Duodenal mucosa (tissue), 2 donors: Measurements from ENCODE around the gene MYL7.

Experiments used
- H3K27ac ChIP-seq: one replicate; pipeline ENCODE4 v1.7.0; 2013; ENCODE audit warnings: low read depth, low read length
- H3K27me3 ChIP-seq, 2 donors: one replicate each; pipeline ENCODE4 v1.7.0; 2013; ENCODE audit warnings: low read length in 2 of 2, control low read depth in 1 of 2; ENCODE audit not compliant: insufficient read depth in 2 of 2, control insufficient read depth in 1 of 2
- H3K36me3 ChIP-seq, 2 donors: one replicate each; pipeline ENCODE4 v1.7.0; 2013; ENCODE audit warnings: low read length in 2 of 2, control low read depth in 1 of 2; ENCODE audit not compliant: insufficient read depth in 2 of 2, control insufficient read depth in 1 of 2
- H3K4me1 ChIP-seq, 2 donors: one replicate each; pipeline ENCODE4 v1.7.0; 2013; ENCODE audit warnings: low read length in 2 of 2, control low read depth in 1 of 2; ENCODE audit not compliant: insufficient read depth in 2 of 2, control insufficient read depth in 1 of 2
- H3K4me3 ChIP-seq, 2 donors: one replicate each; pipeline ENCODE4 v1.7.0; 2013; ENCODE audit warnings: low read length in 2 of 2, low read depth in 1 of 2
- H3K9ac ChIP-seq, 2 donors: one replicate each; pipeline ENCODE4 v1.7.0; 2013; ENCODE audit warnings: low read length in 2 of 2, low read depth in 1 of 2
- H3K9me3 ChIP-seq, 2 donors: one replicate each; pipeline ENCODE4 v1.7.0; 2013; ENCODE audit warnings: low read length in 2 of 2, control low read depth in 1 of 2; ENCODE audit not compliant: control insufficient read depth in 1 of 2

MYL7 gene, protein sequence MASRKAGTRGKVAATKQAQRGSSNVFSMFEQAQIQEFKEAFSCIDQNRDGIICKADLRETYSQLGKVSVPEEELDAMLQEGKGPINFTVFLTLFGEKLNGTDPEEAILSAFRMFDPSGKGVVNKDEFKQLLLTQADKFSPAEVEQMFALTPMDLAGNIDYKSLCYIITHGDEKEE

DNA sequence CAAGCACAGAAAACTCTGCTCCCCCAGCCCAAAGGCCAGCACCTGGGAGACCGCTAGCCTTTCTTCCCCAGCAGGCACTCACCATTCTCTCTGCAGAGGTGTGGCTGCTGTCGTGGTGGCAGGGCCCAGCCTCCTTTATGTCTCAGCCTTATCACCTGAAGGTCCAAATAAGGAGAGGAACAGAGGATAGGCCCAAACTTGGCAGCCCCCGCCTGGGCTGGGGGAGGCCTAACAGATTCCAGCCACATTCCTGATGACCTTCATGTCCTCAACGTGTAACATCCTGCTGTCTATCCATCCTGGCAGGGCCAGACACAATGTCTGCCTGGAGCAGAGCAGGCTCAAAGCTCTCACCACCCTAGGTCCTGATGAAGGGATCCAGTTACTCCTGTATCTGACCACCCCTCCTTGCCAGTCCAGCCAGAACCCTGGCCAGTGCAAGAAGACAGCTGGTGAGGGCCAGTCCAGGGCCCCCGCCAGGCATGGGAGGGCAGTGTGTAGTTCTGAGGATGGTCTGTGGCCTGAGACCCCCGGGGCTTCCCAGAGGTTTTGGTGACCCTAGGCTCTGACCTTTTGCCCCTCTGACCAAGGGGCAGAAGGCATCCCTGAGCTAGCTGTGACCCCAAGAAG is at the start of gene MYL7:
Gene MYL7 (minus strand): TSS at position 112 of the 630 bp plus-strand sequence. CDS start 27 bp downstream, at position 85.
- Histone ChIP-seq H3K27ac (no peak within 1 kb of the TSS), H3K4me3 (no peak within 1 kb of the TSS), H3K9ac (no peak within 1 kb of the TSS), H3K4me1 (peaks cover 0 to 6% of the 10 kb centered on the region in 2 donors), H3K27me3 (no peaks in the 10 kb centered on the region), H3K9me3 (no peaks in the 10 kb centered on the region), H3K36me3 (no peaks in the 10 kb centered on the region)

DNA sequence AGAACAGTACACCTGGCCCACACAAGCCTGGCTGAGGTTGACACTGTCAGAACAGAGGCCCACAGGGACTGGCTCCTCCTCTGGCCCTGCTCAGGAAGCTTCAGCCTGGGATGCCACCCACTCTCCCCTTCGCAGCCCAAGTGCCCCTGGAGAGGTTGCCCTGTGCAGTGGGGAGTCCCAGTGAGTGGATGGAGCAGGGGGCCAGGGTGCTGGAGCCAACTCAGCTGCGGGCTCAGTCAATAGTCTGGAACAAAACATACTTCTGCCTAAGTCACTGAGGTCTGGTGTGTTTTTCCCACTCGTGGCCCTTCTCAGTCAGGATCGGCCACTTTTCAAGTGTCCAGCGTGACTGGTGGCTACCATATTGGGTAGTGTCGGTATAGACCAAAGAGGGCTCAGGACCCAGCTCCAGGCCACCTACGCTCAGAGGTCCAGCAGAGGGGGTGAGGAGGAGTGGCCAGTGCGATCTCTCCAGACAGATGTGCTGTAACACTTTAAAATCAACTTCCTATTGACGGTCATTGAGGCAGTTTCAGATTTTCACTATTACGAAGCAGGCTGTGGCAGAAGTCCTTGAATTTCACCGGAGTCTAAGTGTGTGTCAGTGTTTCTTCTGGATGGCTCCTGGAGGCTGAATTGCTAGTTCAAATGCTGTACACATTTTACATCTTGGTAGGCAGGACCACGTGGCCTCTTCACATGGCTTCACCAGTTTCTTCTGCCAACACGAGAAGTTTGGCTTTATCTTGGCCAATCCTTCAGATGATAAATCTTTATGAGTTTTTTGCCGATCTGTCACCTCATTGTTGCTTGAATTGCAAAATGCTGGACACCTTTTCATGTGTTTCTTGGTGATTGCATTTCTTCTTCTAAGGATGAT is 49.1 kb upstream of the MYL7 start:
- H3K9ac ChIP-seq: no peak overlapping the region
- no peaks in the 10 kb centered on the region for H3K4me1 ChIP-seq
- H3K4me3 ChIP-seq: no peak overlapping the region
- H3K27me3 ChIP-seq: peaks cover 0 to 3% of the 10 kb centered on the region in 2 donors
- no peaks in the 10 kb centered on the region for H3K36me3 ChIP-seq
- H3K27ac ChIP-seq: no peak overlapping the region
- H3K9me3 ChIP-seq: no peaks in the 10 kb centered on the region

DNA sequence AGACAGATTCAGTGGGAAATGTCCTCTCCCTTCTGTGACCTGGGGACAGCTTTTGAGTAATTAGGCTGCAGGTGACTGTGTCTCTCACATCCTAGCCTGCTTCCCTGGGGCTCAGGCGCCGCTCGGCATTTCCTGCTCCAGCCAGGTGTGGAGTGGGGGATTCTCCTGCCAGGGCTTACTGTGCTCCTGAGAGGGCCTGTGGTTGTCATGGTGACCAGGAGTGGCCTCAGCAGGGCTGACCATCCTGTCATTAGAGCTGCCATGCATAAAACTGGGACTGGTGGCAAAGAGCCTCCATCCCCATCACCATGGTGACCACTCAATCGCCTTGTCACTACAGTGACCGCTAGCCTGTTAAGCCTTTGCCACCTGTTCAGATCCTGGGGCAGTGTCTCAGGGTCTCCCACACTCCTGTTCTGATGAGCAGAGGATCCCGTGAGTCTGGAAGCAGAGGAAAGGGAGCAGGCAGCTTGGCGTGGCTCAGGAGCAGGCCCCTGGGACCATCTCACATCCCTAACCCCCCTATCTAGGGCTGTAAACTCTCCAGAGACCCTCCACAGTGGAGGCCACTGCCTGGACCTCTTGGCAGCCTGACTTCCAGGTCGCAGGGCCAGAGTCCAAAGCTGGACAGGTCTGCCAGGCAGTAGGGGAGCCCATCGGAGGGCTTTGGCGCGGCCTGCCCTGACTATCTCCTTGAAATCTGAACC is 48.3 kb upstream of the MYL7 start, which contains the start of gene GCK:
Gene GCK (minus strand): TSS at position 154 of the 707 bp plus-strand sequence. CDS start 486 bp downstream, outside the sequence.
- Histone ChIP-seq H3K9me3 (no peaks in the 10 kb centered on the region), H3K9ac (no peak within 1 kb of the TSS), H3K36me3 (no peaks in the 10 kb centered on the region), H3K27ac (no peak within 1 kb of the TSS), H3K4me3 (no peak within 1 kb of the TSS), H3K27me3 (peaks cover 0 to 3% of the 10 kb centered on the region in 2 donors), H3K4me1 (no peaks in the 10 kb centered on the region)

DNA sequence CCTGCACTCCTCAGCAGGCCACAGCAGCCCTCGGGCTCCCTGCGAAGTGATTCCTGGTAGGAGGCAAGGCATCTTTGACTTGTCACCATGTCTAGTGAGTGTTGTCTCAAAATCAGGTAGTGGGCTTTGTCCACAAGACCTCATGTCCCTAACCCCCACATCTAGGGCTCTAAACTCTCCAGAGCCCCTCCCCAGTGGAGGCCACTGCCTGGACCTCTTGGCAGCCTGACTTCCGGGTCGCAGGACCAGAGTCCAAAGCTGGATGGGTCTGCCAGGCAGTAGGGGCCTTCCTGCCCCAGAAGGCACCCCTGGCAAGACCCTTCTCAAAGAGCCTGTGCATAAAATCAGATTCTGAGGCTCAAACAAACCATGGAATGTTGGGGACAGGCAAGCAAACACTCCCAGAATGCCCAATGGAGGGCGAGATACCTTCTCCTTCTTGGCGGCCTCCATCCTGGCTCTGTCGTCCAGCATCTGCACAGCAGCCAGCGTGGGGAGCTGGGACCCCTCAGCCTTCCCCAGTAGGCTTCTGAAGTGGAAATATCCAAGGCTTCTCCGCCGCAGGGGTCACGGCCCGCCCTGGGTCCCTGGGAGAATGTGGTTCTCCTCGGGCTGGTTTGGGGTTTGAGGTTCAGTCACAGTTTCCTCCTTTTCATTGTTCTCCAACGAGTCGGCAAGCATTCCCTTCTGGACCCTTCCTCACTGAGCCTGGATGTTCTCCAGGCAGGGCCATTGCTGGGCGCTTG is 47.5 kb upstream of the MYL7 start:
- no peak overlapping the region for H3K4me3 ChIP-seq
- H3K27ac ChIP-seq: no peak overlapping the region
- H3K9ac ChIP-seq: no peak overlapping the region
- peaks cover 0 to 3% of the 10 kb centered on the region in 2 donors for H3K27me3 ChIP-seq
- H3K9me3 ChIP-seq: no peaks in the 10 kb centered on the region
- no peaks in the 10 kb centered on the region for H3K4me1 ChIP-seq
- H3K36me3 ChIP-seq: no peaks in the 10 kb centered on the region

DNA sequence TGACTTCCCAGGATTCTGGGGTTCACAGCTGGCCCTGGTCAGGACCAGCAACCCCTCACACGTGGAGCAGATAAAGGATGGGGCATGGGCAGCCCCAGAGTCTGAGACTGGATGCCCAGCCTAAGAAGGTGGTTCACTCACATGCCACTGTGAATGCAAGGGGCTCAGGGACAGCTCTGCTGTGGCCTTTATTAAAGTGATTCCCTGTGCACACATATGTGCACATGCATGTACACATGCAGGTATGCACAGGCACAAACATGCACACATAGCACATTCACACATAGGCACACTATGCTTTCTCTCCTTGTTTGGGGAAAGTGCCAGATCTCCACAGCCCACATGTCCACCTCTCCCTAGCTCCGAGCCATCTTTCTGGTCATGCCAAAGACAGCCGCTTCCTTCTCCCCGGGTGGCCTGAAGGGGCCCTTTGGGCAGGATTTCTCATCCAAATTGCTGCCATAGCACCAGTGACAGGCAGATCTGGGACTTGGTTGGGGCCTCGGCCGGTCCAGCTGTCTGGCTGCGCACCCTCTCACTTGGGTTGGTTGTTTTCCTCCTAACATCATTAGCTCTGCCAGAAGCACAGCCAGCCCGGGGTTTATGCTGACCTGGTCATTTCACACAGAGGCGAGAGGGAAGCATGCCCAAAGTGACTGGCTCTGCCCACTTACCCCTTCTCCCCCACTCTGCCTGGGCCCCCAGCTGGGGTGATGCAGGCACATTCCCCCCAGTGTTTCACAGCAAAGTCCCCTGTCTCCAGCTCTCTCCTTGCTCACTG is 46.7 kb upstream of the MYL7 start:
- Histone ChIP-seq H3K4me3 (no peak overlapping the region), H3K27me3 (peaks cover 0 to 4% of the 10 kb centered on the region in 2 donors), H3K9ac (no peak overlapping the region), H3K27ac (no peak overlapping the region), H3K4me1 (no peaks in the 10 kb centered on the region), H3K9me3 (peaks cover 2 to 4% of the 10 kb centered on the region in 2 donors), H3K36me3 (no peaks in the 10 kb centered on the region)

DNA sequence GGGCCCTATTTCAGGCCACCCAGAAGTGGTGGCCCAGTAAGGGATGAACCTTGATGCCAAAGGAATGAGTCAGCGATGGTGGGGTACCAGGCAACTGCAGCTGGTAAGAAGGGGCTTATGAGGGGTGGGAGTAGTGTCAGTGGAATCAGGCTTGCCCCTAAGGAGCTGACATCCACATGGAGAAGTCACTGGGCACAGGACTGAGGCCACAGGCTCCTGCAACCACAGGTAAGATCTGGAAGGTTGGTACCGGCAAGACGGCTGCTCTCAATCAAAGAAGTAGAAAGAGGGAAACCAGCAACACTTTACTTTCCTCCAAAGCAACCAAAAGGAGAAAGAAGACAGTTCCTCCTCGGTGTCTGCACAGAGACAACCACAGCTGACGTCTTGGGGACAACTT is 45.6 kb upstream of the MYL7 start:
- Histone ChIP-seq H3K4me3 (no peak overlapping the region), H3K9me3 (peaks cover 8 to 9% of the 10 kb centered on the region in 2 donors), H3K4me1 (no peaks in the 10 kb centered on the region), H3K9ac (no peak overlapping the region), H3K36me3 (no peaks in the 10 kb centered on the region), H3K27ac (no peak overlapping the region), H3K27me3 (peaks cover 0 to 3% of the 10 kb centered on the region in 2 donors)

DNA sequence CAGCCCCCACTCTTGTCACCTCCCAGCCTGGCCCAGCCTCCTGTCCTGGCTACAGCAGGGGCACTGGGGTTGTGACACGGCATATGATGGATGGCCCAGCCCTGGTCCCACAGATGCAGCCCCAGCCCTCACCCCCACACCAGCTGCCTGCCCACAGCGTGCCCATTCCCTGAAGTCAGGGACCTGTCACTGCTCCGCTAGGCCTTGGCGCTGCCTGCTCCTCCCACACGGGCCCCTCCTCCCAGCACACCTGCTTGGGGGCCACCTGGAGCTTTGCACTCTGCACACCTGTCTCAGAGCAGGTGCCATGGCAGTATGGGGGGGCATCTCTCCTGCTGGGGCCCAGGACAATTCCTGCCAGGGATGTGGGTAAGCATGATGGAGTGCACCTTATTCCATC is 44.6 kb upstream of the MYL7 start:
- Histone ChIP-seq H3K27me3 (peaks cover 0 to 3% of the 10 kb centered on the region in 2 donors), H3K9ac (no peak overlapping the region), H3K4me1 (no peaks in the 10 kb centered on the region), H3K27ac (no peak overlapping the region), H3K36me3 (no peaks in the 10 kb centered on the region), H3K9me3 (peaks cover 8 to 9% of the 10 kb centered on the region in 2 donors), H3K4me3 (no peak overlapping the region)

DNA sequence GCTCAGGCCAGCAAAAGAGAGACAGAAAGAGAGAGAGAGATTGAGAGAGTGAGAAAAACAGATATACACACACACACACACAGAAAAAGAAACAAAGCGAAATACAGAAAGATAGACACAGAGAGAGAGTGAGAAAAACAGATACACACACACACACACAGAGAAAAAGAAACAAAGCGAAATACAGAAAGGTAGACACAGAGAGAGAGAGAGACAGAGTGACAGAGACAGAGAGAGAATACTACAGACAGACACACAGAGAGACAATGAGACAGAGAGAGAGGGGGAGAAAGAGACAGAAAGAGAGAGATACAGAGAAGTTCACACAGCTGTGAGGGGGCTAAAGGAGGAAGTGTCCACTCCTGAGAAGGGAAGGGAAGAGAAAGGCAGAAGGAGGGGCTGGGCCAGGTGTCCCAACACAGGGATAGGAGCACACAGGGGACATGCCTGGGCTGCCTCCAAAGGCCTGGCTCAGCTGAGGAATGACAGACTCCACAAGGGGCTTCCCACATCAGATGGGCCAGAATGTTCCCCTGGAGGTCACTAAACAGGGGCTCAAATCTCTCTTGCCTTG is 43.8 kb upstream of the MYL7 start:
- Histone ChIP-seq H3K4me1 (no peaks in the 10 kb centered on the region), H3K9ac (no peak overlapping the region), H3K4me3 (no peak overlapping the region), H3K27me3 (peaks cover 0 to 3% of the 10 kb centered on the region in 2 donors), H3K27ac (no peak overlapping the region), H3K36me3 (no peaks in the 10 kb centered on the region), H3K9me3 (peaks cover 8 to 9% of the 10 kb centered on the region in 2 donors)
